Fibroblast of lung (primary cell): Measurements from ENCODE around the gene CROT.

Experiments
- CTCF ChIP-seq, 2 donors: IDR thresholded peaks in 1 of 2; conservative IDR thresholded peaks in 1 of 2; 1 replicate in 1 of 2; 2 replicates in 1 of 2; pipeline ENCODE4 v1.5.1; 2011 to 2012; ENCODE audit warnings: low read length in 2 of 2, control low read depth in 1 of 2, inconsistent platforms in 1 of 2, low read depth in 1 of 2, mild to moderate bottlenecking in 1 of 2
- EZH2 ChIP-seq: IDR thresholded peaks from 2 replicates; pipeline ENCODE4 v1.5.1; 2012; ENCODE audit warnings: low read length, control low read depth, mild to moderate bottlenecking; ENCODE audit errors: missing control alignments

- TF ChIP-seq CTCF (conservative IDR thresholded peaks at IDR 0.05 in 1 of 2, IDR thresholded peaks at IDR 0.05 in 1 of 2; ENCODE audit: low read depth in 1 of 2, low read length in 2 of 2), result no peak
- TF ChIP-seq EZH2, result no peak
Observed at GRCh38 chr7:87413029-87413428, 67.6 kb downstream of the CROT start.
